Liver (tissue), 9 donors: ENCODE measurements around the gene XK. TPM values are rescaled to one million over a fixed set of nuclear protein-coding genes. Genes with fewer than 3 reads are reported as not detected.

ENCODE experiments used
- DNase-seq: peaks from one replicate; pipeline ENCODE4 v3.0.0-alpha.2; 2017; ENCODE audit warnings: low spot score
- H3K27ac ChIP-seq, 2 donors: one replicate each; pipeline ENCODE4 v1.7.0; 2013; ENCODE audit warnings: inconsistent platforms in 2 of 2, low read length in 2 of 2, control low read depth in 1 of 2, low read depth in 1 of 2, mild to moderate bottlenecking in 1 of 2
- H3K27me3 ChIP-seq, 4 donors: one replicate each; pipeline versions ENCODE4 v1.6.1 to v1.7.0; 2013; ENCODE audit warnings: low read length in 3 of 4, inconsistent platforms in 1 of 4, mild to moderate bottlenecking in 1 of 4, moderate library complexity in 1 of 4; ENCODE audit not compliant: control insufficient read depth in 4 of 4, insufficient read depth in 4 of 4
- H3K36me3 ChIP-seq, 4 donors: one replicate each; pipeline versions ENCODE4 v1.6.1 to v1.7.0; 2013; ENCODE audit warnings: low read length in 3 of 4, mild to moderate bottlenecking in 3 of 4, low read depth in 1 of 4, moderate library complexity in 1 of 4; ENCODE audit not compliant: control insufficient read depth in 4 of 4, insufficient read depth in 3 of 4
- H3K4me1 ChIP-seq, 4 donors: one replicate each; pipeline versions ENCODE4 v1.6.1 to v1.7.0; 2013; ENCODE audit warnings: low read length in 3 of 4, mild to moderate bottlenecking in 3 of 4, moderate library complexity in 1 of 4; ENCODE audit not compliant: control insufficient read depth in 4 of 4, insufficient read depth in 4 of 4
- H3K4me3 ChIP-seq, 3 donors: one replicate each; pipeline versions ENCODE4 v1.6.1 to v1.7.0; 2013; ENCODE audit warnings: low read length in 3 of 3, control low read depth in 1 of 3, low read depth in 1 of 3, mild to moderate bottlenecking in 1 of 3
- H3K9ac ChIP-seq, 2 donors: one replicate each; pipeline ENCODE4 v1.7.0; 2013; ENCODE audit warnings: low read length in 2 of 2, mild to moderate bottlenecking in 2 of 2, moderate library complexity in 2 of 2, control low read depth in 1 of 2, low read depth in 1 of 2
- H3K9me3 ChIP-seq, 4 donors: one replicate each; pipeline versions ENCODE4 v1.6.1 to v1.7.0; 2013; ENCODE audit warnings: low read length in 3 of 4; ENCODE audit not compliant: control insufficient read depth in 4 of 4
- FOXA2 ChIP-seq: IDR thresholded peaks from 2 replicates; pipeline ENCODE4 v1.6.1; 2016; ENCODE audit warnings: antibody characterized with exemption
- HNF4G ChIP-seq: IDR thresholded peaks from 2 replicates; pipeline ENCODE4 v1.6.1; 2016; ENCODE audit warnings: antibody characterized with exemption
- JUND ChIP-seq, 2 donors: IDR thresholded peaks; 2 replicates each; pipeline ENCODE4 v1.6.1; 2016; ENCODE audit warnings: antibody characterized with exemption in 2 of 2
- NR2F2 ChIP-seq: IDR thresholded peaks from 2 replicates; pipeline ENCODE4 v1.6.1; 2016; ENCODE audit warnings: antibody characterized with exemption
- RAD21 ChIP-seq, 2 donors: IDR thresholded peaks; 2 replicates each; pipeline ENCODE4 v1.6.1; 2016; ENCODE audit warnings: antibody characterized with exemption in 2 of 2, mild to moderate bottlenecking in 2 of 2
- RXRA ChIP-seq, 2 donors: IDR thresholded peaks; 2 replicates each; pipeline ENCODE4 v1.6.1; 2017 to 2018; ENCODE audit warnings: antibody characterized with exemption in 2 of 2, mild to moderate bottlenecking in 1 of 2
- TAF1 ChIP-seq: conservative IDR thresholded peaks from 2 replicates; pipeline ENCODE4 v1.6.1; 2016; ENCODE audit warnings: antibody characterized with exemption, mild to moderate bottlenecking
- YY1 ChIP-seq: IDR thresholded peaks from 2 replicates; pipeline ENCODE4 v1.6.1; 2016; ENCODE audit warnings: antibody characterized with exemption, mild to moderate bottlenecking
- WGBS: extraction: QIAGEN DNeasy Blood & Tissue Kit; methylation state at CpG from one replicate; pipeline ENCODE4 v1.1.7; 2013; 5-methylcytosine and 5-hydroxymethylcytosine counted together
- polyA plus RNA-seq, 2 donors: library from polyadenylated mRNA; stranded (reverse) in 1 of 2; unstranded in 1 of 2; fragments of 200-250 nt in 1 of 2; fragments of >200 nt in 1 of 2; fragmentation: Nextera tagmentation in 1 of 2; extraction: Ambion mirVana in 1 of 2; gene quantifications; one replicate each; pipeline versions ENCODE4 v1.2.1 to v1.2.3, GENCODE V29; 2013 to 2015
- total RNA-seq, 2 donors: library from RNA; depleted of rRNA; stranded (reverse); fragments of >200 nt; gene quantifications; one replicate each; pipeline ENCODE4 v1.2.3, GENCODE V29; 2014
- TF ChIP-seq, protein P1 (sequence below): IDR thresholded peaks from 2 replicates; pipeline ENCODE4 v1.6.1; 2016; ENCODE audit warnings: antibody characterized with exemption
- TF ChIP-seq, protein P2 (sequence below): IDR thresholded peaks from 2 replicates; pipeline ENCODE4 v1.6.1; 2016; ENCODE audit warnings: antibody characterized with exemption
- TF ChIP-seq, protein P3 (sequence below): IDR thresholded peaks from 2 replicates; pipeline ENCODE4 v1.6.1; 2016; ENCODE audit warnings: antibody characterized with exemption, mild to moderate bottlenecking
- TF ChIP-seq, protein P4 (sequence below): fragments of 150-350 bp; IDR thresholded peaks from 2 replicates; pipeline ENCODE4 v1.5.1; 2017; ENCODE audit warnings: improper control_type of control experiment, low read depth, low read length; ENCODE audit not compliant: missing input control
- donor health status: healthy.
- donor health status: healthy.
- donor health status: healthy.
- donor health status: healthy.
- donor health status: healthy.

The XK gene
- total and polyA plus RNA-seq, 4 donors, result 0.83 to 68.4 (median 2.0) TPM

DNA sequence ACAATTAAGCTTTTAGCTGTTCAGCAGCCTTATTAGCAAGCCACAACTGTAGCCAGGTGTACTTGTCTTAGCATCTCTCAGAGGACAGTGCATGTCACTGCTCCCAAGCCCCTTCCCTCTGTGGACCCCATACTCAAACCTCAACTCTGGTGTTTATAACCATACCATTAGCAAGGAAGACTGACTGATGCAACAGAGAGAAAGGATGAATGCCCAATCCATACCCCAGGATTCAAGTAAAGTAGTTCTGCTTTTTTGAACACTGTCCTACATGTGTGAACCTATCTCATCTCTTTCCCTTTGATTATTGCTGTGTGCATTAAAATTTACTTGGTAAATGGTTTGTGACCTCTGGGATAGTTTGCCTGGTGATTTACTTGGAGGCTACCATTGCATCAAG lies 71.5 kb downstream of the XK start:
- TF ChIP-seq RAD21 (IDR thresholded peaks at IDR 0.05) (no peak), RXRA (IDR thresholded peaks at IDR 0.05) (no peak), NR2F2 (no peak), YY1 (no peak), FOXA2 (no peak), HNF4G (no peak)
- TF ChIP-seq, protein P1, sequence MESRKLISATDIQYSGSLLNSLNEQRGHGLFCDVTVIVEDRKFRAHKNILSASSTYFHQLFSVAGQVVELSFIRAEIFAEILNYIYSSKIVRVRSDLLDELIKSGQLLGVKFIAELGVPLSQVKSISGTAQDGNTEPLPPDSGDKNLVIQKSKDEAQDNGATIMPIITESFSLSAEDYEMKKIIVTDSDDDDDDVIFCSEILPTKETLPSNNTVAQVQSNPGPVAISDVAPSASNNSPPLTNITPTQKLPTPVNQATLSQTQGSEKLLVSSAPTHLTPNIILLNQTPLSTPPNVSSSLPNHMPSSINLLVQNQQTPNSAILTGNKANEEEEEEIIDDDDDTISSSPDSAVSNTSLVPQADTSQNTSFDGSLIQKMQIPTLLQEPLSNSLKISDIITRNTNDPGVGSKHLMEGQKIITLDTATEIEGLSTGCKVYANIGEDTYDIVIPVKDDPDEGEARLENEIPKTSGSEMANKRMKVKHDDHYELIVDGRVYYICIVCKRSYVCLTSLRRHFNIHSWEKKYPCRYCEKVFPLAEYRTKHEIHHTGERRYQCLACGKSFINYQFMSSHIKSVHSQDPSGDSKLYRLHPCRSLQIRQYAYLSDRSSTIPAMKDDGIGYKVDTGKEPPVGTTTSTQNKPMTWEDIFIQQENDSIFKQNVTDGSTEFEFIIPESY, result no peak
- TF ChIP-seq, protein P2, sequence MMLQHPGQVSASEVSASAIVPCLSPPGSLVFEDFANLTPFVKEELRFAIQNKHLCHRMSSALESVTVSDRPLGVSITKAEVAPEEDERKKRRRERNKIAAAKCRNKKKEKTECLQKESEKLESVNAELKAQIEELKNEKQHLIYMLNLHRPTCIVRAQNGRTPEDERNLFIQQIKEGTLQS, result no peak
- TF ChIP-seq, protein P3, sequence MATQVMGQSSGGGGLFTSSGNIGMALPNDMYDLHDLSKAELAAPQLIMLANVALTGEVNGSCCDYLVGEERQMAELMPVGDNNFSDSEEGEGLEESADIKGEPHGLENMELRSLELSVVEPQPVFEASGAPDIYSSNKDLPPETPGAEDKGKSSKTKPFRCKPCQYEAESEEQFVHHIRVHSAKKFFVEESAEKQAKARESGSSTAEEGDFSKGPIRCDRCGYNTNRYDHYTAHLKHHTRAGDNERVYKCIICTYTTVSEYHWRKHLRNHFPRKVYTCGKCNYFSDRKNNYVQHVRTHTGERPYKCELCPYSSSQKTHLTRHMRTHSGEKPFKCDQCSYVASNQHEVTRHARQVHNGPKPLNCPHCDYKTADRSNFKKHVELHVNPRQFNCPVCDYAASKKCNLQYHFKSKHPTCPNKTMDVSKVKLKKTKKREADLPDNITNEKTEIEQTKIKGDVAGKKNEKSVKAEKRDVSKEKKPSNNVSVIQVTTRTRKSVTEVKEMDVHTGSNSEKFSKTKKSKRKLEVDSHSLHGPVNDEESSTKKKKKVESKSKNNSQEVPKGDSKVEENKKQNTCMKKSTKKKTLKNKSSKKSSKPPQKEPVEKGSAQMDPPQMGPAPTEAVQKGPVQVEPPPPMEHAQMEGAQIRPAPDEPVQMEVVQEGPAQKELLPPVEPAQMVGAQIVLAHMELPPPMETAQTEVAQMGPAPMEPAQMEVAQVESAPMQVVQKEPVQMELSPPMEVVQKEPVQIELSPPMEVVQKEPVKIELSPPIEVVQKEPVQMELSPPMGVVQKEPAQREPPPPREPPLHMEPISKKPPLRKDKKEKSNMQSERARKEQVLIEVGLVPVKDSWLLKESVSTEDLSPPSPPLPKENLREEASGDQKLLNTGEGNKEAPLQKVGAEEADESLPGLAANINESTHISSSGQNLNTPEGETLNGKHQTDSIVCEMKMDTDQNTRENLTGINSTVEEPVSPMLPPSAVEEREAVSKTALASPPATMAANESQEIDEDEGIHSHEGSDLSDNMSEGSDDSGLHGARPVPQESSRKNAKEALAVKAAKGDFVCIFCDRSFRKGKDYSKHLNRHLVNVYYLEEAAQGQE, result no peak
- TF ChIP-seq, protein P4, sequence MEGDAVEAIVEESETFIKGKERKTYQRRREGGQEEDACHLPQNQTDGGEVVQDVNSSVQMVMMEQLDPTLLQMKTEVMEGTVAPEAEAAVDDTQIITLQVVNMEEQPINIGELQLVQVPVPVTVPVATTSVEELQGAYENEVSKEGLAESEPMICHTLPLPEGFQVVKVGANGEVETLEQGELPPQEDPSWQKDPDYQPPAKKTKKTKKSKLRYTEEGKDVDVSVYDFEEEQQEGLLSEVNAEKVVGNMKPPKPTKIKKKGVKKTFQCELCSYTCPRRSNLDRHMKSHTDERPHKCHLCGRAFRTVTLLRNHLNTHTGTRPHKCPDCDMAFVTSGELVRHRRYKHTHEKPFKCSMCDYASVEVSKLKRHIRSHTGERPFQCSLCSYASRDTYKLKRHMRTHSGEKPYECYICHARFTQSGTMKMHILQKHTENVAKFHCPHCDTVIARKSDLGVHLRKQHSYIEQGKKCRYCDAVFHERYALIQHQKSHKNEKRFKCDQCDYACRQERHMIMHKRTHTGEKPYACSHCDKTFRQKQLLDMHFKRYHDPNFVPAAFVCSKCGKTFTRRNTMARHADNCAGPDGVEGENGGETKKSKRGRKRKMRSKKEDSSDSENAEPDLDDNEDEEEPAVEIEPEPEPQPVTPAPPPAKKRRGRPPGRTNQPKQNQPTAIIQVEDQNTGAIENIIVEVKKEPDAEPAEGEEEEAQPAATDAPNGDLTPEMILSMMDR, result no peak
- Histone ChIP-seq H3K36me3 (no peaks in the 10 kb centered on the region), H3K4me3 (no peak overlapping the region), H3K27me3 (no peaks in the 10 kb centered on the region), H3K4me1 (no peaks in the 10 kb centered on the region), H3K27ac (no peak overlapping the region), H3K9ac (no peak overlapping the region), H3K9me3 (no peaks in the 10 kb centered on the region)
- DNase-seq, result no peak

DNA sequence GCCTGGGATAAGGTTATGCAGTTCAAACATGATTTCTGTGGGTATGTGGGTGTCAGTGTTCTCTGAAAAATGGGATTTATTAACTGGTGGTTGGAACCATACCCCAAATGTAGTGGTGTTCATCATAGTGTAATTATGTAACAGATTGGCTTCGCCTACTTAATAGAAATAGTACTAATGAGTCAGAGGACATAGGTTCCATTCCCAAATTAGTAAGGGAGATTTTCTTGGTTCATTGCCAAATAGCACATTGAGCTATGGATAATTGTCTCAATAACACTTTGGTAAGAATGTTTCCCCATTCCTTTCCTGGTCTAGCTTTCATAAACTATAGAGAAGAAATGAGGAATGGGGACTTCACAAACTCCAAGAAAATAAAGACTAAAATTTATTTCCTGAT lies 73.8 kb downstream of the XK start:
- H3K4me3 ChIP-seq, result no peak overlapping the region
- no peaks in the 10 kb centered on the region for H3K36me3 ChIP-seq
- no peak overlapping the region for H3K9ac ChIP-seq
- H3K27ac ChIP-seq, result no peak overlapping the region
- H3K4me1 ChIP-seq, result no peaks in the 10 kb centered on the region
- WGBS, result 98% methylated on average over 1 of the region's 1 CpG
- DNase-seq, result no peak
- TF ChIP-seq NR2F2, result no peak
- no peak for TF ChIP-seq YY1
- no peak for TF ChIP-seq JUND (IDR thresholded peaks at IDR 0.05)
- TF ChIP-seq TAF1, result no peak
- TF ChIP-seq FOXA2, result no peak
- no peak for TF ChIP-seq RXRA (IDR thresholded peaks at IDR 0.05)
- TF ChIP-seq, protein P3, result no peak
- TF ChIP-seq, protein P4, result no peak
- no peaks in the 10 kb centered on the region for H3K27me3 ChIP-seq
- H3K9me3 ChIP-seq, result no peaks in the 10 kb centered on the region
